Hepatocyte (in vitro differentiated cells): ENCODE results near the gene CD300LB. TPM values are rescaled to one million over a fixed set of nuclear protein-coding genes. Genes with fewer than 3 reads are reported as not detected.

Experiments used
- DNase-seq: peaks from one replicate; pipeline ENCODE4 v3.0.0-alpha.2; 2016; ENCODE audit warnings: low spot score
- H2AFZ ChIP-seq: fragments of 200-600 bp; sonication (generic); 2 replicates; pipeline ENCODE4 v1.6.0; 2016; ENCODE audit warnings: antibody characterized with exemption, mild to moderate bottlenecking
- H3K27ac ChIP-seq: fragments of 200-600 bp; sonication (generic); 2 replicates; pipeline ENCODE4 v1.5.1; 2016; ENCODE audit warnings: mild to moderate bottlenecking
- H3K27me3 ChIP-seq: fragments of 200-600 bp; sonication (generic); 2 replicates; pipeline ENCODE4 v1.6.1; 2016
- H3K36me3 ChIP-seq: fragments of 200-600 bp; sonication (generic); replicated peaks from 2 replicates; pipeline ENCODE4 v1.5.1; 2016; ENCODE audit warnings: low read depth; ENCODE audit not compliant: insufficient read depth
- H3K4me1 ChIP-seq: fragments of 200-600 bp; sonication (generic); 2 replicates; pipeline ENCODE4 v1.5.1; 2016; ENCODE audit warnings: mild to moderate bottlenecking, moderate library complexity; ENCODE audit not compliant: insufficient read depth
- H3K4me2 ChIP-seq: fragments of 200-600 bp; sonication (generic); 2 replicates; pipeline ENCODE4 v1.6.0; 2016
- H3K4me3 ChIP-seq: fragments of 200-600 bp; sonication (generic); 2 replicates; pipeline ENCODE4 v1.5.1; 2016; ENCODE audit warnings: mild to moderate bottlenecking
- H3K79me2 ChIP-seq: fragments of 200-600 bp; sonication (generic); 2 replicates; pipeline ENCODE4 v1.6.0; 2017; ENCODE audit warnings: mild to moderate bottlenecking
- H3K9me2 ChIP-seq: fragments of 200-600 bp; sonication (generic); replicated peaks from 2 replicates; pipeline ENCODE4 v1.6.0; 2017; ENCODE audit warnings: mild to moderate bottlenecking; ENCODE audit not compliant: insufficient read depth
- H3K9me3 ChIP-seq: fragments of 200-600 bp; sonication (generic); 2 replicates; pipeline ENCODE4 v1.5.1; 2016; ENCODE audit warnings: low read depth, mild to moderate bottlenecking
- H4K20me1 ChIP-seq: fragments of 200-600 bp; sonication (generic); 2 replicates; pipeline ENCODE4 v1.6.0; 2016; ENCODE audit warnings: mild to moderate bottlenecking; ENCODE audit not compliant: insufficient read depth, poor library complexity, severe bottlenecking
- CTCF ChIP-seq: fragments of 200-600 bp; sonication (generic); IDR thresholded peaks from 2 replicates; pipeline ENCODE4 v1.5.1; 2016; ENCODE audit warnings: antibody characterized with exemption, mild to moderate bottlenecking; ENCODE audit not compliant: poor library complexity
- EZH2 ChIP-seq: fragments of 200-600 bp; sonication (generic); IDR thresholded peaks from 2 replicates; pipeline ENCODE4 v1.6.1; 2016; ENCODE audit warnings: antibody characterized with exemption, mild to moderate bottlenecking, borderline replicate concordance
- EZH2phosphoT487 ChIP-seq: fragments of 200-600 bp; sonication (generic); IDR thresholded peaks from one replicate; pipeline ENCODE4 v1.6.1; 2018; ENCODE audit warnings: antibody characterized with exemption, mild to moderate bottlenecking, low read depth, moderate library complexity; ENCODE audit not compliant: unreplicated experiment, severe bottlenecking
- WGBS: methylation state at CpG from one replicate; pipeline ENCODE4 v1.1.6; 2016; ENCODE audit warnings: low lambda C conversion rate; ENCODE audit errors: missing lambda C conversion rate; 5-methylcytosine and 5-hydroxymethylcytosine counted together
- polyA plus RNA-seq: library from polyadenylated mRNA; unstranded; fragments of >200 nt; fragmentation: Nextera tagmentation; extraction: Ambion mirVana; gene quantifications from 2 replicates; pipeline ENCODE4 v1.2.1, GENCODE V29; 2016
- total RNA-seq: library from RNA; depleted of rRNA; stranded (reverse); fragments of >200 nt; gene quantifications from 2 replicates; pipeline ENCODE4 v1.2.3, GENCODE V29; 2014

Gene CD300LB
- total and polyA plus RNA-seq, 2 experiments from 2014 or later: not detected

GRCh38 chr17:74472890-74473289 is 58.4 kb downstream of the CD300LB start:
- Histone ChIP-seq H3K4me1 (no peaks in the 10 kb centered on the region), H3K9me3 (peaks cover 4% of the 10 kb centered on the region), H3K9me2 (no peaks in the 10 kb centered on the region), H3K27me3 (no peaks in the 10 kb centered on the region), H2AFZ (no peak overlapping the region), H3K27ac (no peak overlapping the region), H3K36me3 (no peaks in the 10 kb centered on the region), H3K4me2 (no peak overlapping the region), H3K4me3 (no peak overlapping the region), H3K79me2 (no peaks in the 10 kb centered on the region), H4K20me1 (no peaks in the 10 kb centered on the region)
- TF ChIP-seq EZH2: no peak
- TF ChIP-seq EZH2phosphoT487: no peak
- TF ChIP-seq CTCF: no peak
- no peak for DNase-seq
- 93% methylated on average over 4 of the region's 4 CpGs for WGBS

- Histone ChIP-seq H3K4me2 (no peak overlapping the region), H4K20me1 (no peaks in the 10 kb centered on the region), H3K27ac (no peak overlapping the region), H3K36me3 (no peaks in the 10 kb centered on the region), H3K79me2 (no peaks in the 10 kb centered on the region), H3K9me3 (peaks cover 4% of the 10 kb centered on the region), H3K4me1 (no peaks in the 10 kb centered on the region), H3K4me3 (no peak overlapping the region), H3K9me2 (no peaks in the 10 kb centered on the region), H3K27me3 (no peaks in the 10 kb centered on the region), H2AFZ (no peak overlapping the region)
- TF ChIP-seq EZH2: no peak
- DNase-seq: no peak
- WGBS: 90% methylated on average over 3 of the region's 3 CpGs
Measured at GRCh38 chr17:74471341-74471740, 59.9 kb downstream of the CD300LB start.

Other genes starting within 250 kb of the CD300LB start
- 0.20 and 0.80 TPM in 2 replicates for gene KIF19, start 205.2 kb downstream of the CD300LB start, total RNA-seq
- 0.18 and 0.46 TPM in 2 replicates for gene KIF19, start 205.2 kb downstream of the CD300LB start, polyA plus RNA-seq
- 1.3 TPM in 1 of 2 replicates, not detected in the other for gene BTBD17, start 169.6 kb downstream of the CD300LB start, total RNA-seq
- gene BTBD17, start 169.6 kb downstream of the CD300LB start, polyA plus RNA-seq: 0.39 TPM in 1 of 2 replicates, not detected in the other
- not detected in 2 replicates for gene GPR142, start 164.0 kb downstream of the CD300LB start, total RNA-seq
- gene GPR142, start 164.0 kb downstream of the CD300LB start, polyA plus RNA-seq: not detected in 2 replicates
- 150 and 159 TPM in 2 replicates for gene GPRC5C, start 99.4 kb downstream of the CD300LB start, total RNA-seq
- 233 and 237 TPM in 2 replicates for gene GPRC5C, start 99.4 kb downstream of the CD300LB start, polyA plus RNA-seq
- gene CD300A, start 64.8 kb downstream of the CD300LB start, total RNA-seq: 0.20 and 1.1 TPM in 2 replicates
- gene CD300A, start 64.8 kb downstream of the CD300LB start, polyA plus RNA-seq: 0.22 and 0.47 TPM in 2 replicates
- gene CD300C, start 14.6 kb upstream of the CD300LB start, total RNA-seq: 0.43 TPM in 1 of 2 replicates, not detected in the other
- 0.47 and 0.96 TPM in 2 replicates for gene CD300C, start 14.6 kb upstream of the CD300LB start, polyA plus RNA-seq
- gene CD300H, start 36.0 kb upstream of the CD300LB start, total RNA-seq: 0.67 TPM in 1 of 2 replicates, not detected in the other
- gene CD300H, start 36.0 kb upstream of the CD300LB start, polyA plus RNA-seq: 0.28 TPM in 1 of 2 replicates, not detected in the other
- gene CD300LD, start 60.8 kb upstream of the CD300LB start, total RNA-seq: not detected in 2 replicates
- gene CD300LD, start 60.8 kb upstream of the CD300LB start, polyA plus RNA-seq: not detected in 2 replicates
- 0.03 TPM in 1 of 2 replicates, not detected in the other for gene CD300E, start 92.3 kb upstream of the CD300LB start, total RNA-seq
- gene CD300E, start 92.3 kb upstream of the CD300LB start, polyA plus RNA-seq: 0.37 TPM in 1 of 2 replicates, not detected in the other
- 0.32 TPM in 1 of 2 replicates, not detected in the other for gene CD300LF, start 181.4 kb upstream of the CD300LB start, total RNA-seq
- gene CD300LF, start 181.4 kb upstream of the CD300LB start, polyA plus RNA-seq: 0.44 and 0.85 TPM in 2 replicates
- 5.9 and 6.1 TPM in 2 replicates for gene RAB37, start 205.8 kb upstream of the CD300LB start, total RNA-seq
- gene RAB37, start 205.8 kb upstream of the CD300LB start, polyA plus RNA-seq: 7.0 and 11.8 TPM in 2 replicates
- gene NHERF1, start 217.2 kb upstream of the CD300LB start, total RNA-seq: 263 and 269 TPM in 2 replicates
- gene NHERF1, start 217.2 kb upstream of the CD300LB start, polyA plus RNA-seq: 712 and 763 TPM in 2 replicates
- 28.6 and 29.2 TPM in 2 replicates for gene NAT9, start 244.9 kb upstream of the CD300LB start, total RNA-seq
- 34.8 and 62.9 TPM in 2 replicates for gene NAT9, start 244.9 kb upstream of the CD300LB start, polyA plus RNA-seq